Body of pancreas (tissue), 4 donors: Measurements from ENCODE around the gene BRME1. TPM values are rescaled to one million over a fixed set of nuclear protein-coding genes. Genes with fewer than 3 reads are reported as not detected.

Experiments
- ATAC-seq: fragments of 150-250 bp; one replicate; pipeline ENCODE4 v1.9.1; 2016
- DNase-seq, 4 donors: peaks; one replicate each; pipeline ENCODE4 v3.0.0-alpha.2; 2019
- H3K27ac ChIP-seq, 4 donors: fragments of 200-600 bp; sonication (generic); 1 replicate in 3 of 4; 2 replicates in 1 of 4; pipeline versions ENCODE4 v1.5.1 to v1.6.1; 2016 to 2019; ENCODE audit warnings: mild to moderate bottlenecking in 1 of 4, mixed read lengths in 1 of 4, moderate library complexity in 1 of 4
- H3K27me3 ChIP-seq, 2 donors: fragments of 200-600 bp; sonication (generic); one replicate each; pipeline ENCODE4 v1.6.0; 2016; ENCODE audit warnings: mild to moderate bottlenecking in 1 of 2
- H3K36me3 ChIP-seq, 2 donors: fragments of 200-600 bp; sonication (generic); replicated peaks in 1 of 2; 2 replicates each; pipeline ENCODE4 v1.5.1; 2016; ENCODE audit warnings: low read depth in 2 of 2; ENCODE audit not compliant: insufficient read depth in 1 of 2
- H3K4me1 ChIP-seq: fragments of 200-600 bp; sonication (generic); one replicate; pipeline ENCODE4 v1.6.0; 2016
- H3K4me3 ChIP-seq, 2 donors: fragments of 200-600 bp; sonication (generic); 1 replicate in 1 of 2; 2 replicates in 1 of 2; pipeline ENCODE4 v1.5.1; 2016 to 2019
- H3K9me3 ChIP-seq, 3 donors: fragments of 200-600 bp; sonication (generic); 1 replicate in 2 of 3; 2 replicates in 1 of 3; pipeline ENCODE4 v1.5.1; 2016
- CTCF ChIP-seq, 7 experiments: fragments of 450-650 bp in 4 of 7; fragments of 200-600 bp in 3 of 7; sonication (generic) in 3 of 7; IDR thresholded peaks; one replicate each; pipeline ENCODE4 v1.5.1; 2016 to 2019; ENCODE audit warnings: antibody characterized with exemption in 7 of 7
- POLR2A ChIP-seq, 3 donors: fragments of 450-650 bp; IDR thresholded peaks; one replicate each; pipeline ENCODE4 v1.6.1; 2016; ENCODE audit warnings: antibody characterized with exemption in 3 of 3, mild to moderate bottlenecking in 2 of 3
- WGBS, 2 donors: methylation state at CpG; one replicate each; pipeline ENCODE4 v1.1.5; 2017; 5-methylcytosine and 5-hydroxymethylcytosine counted together
- intact Hi-C: fragments of 100-400 bp; cut with DNase I; formaldehyde crosslinking; loops from one replicate; pipeline ENCODE4 v1.15.1; 2023
- total RNA-seq, 2 donors: library from RNA; depleted of rRNA; stranded (reverse); fragments of >200 nt; gene quantifications; one replicate each; pipeline ENCODE4 v1.1.0, GENCODE V29; 2016

The BRME1 gene
- total RNA-seq, 2 donors from 2014 or later, result 3.0 to 4.9 TPM

- H3K36me3 ChIP-seq, result no peaks in the 10 kb centered on the region
- intact Hi-C loops, result loop anchor here (10.0 kb wide), 1 partner anchor 178 kb away; no protein-coding TSS in a partner anchor
- TF ChIP-seq CTCF (IDR thresholded peaks at IDR 0.05) (no peak), POLR2A (IDR thresholded peaks at IDR 0.05) (no peak)
- peaks cover 33% of the 10 kb centered on the region for H3K4me1 ChIP-seq
- ATAC-seq (no peak), DNase-seq (no peak)
- H3K27ac ChIP-seq, result no peak within 1 kb of the TSS
- no peaks in the 10 kb centered on the region for H3K27me3 ChIP-seq
- no peak within 1 kb of the TSS for H3K4me3 ChIP-seq
- H3K9me3 ChIP-seq, result no peaks in the 10 kb centered on the region
- WGBS, 2 donors, result 33 to 38% methylated on average over 3 to 5 of the region's 5 CpGs
Observed at GRCh38 chr19:13876834-13877233, 29.1 kb downstream of the BRME1 start, which contains the start of gene NANOS3. Gene NANOS3 (plus strand): TSS chr19:13877134. CDS start chr19:13877249, 115 bp downstream.

- Histone ChIP-seq H3K27me3 (no peaks in the 10 kb centered on the region), H3K4me1 (peaks cover 27% of the 10 kb centered on the region), H3K4me3 (no peak overlapping the region), H3K36me3 (no peaks in the 10 kb centered on the region), H3K9me3 (no peaks in the 10 kb centered on the region), H3K27ac (no peak overlapping the region)
- WGBS, 2 donors, result 96 to 97% methylated on average over 4 to 5 of the region's 5 CpGs
- intact Hi-C loops, result loop anchor here (10.0 kb wide), 1 partner anchor 179 kb away; no protein-coding TSS in a partner anchor
- ATAC-seq (no peak), DNase-seq (no peak)
- TF ChIP-seq CTCF (IDR thresholded peaks at IDR 0.05) (no peak), POLR2A (IDR thresholded peaks at IDR 0.05) (no peak)
Observed at GRCh38 chr19:13875824-13876223, 30.1 kb downstream of the BRME1 start.

- H3K27me3 ChIP-seq, result no peaks in the 10 kb centered on the region
- peaks cover 12% of the 10 kb centered on the region for H3K4me1 ChIP-seq
- intact Hi-C loops, result loop anchor here (10.0 kb wide), 1 partner anchor 181 kb away; no protein-coding TSS in a partner anchor
- no peak for DNase-seq
- H3K36me3 ChIP-seq, result no peaks in the 10 kb centered on the region
- H3K27ac ChIP-seq, result no peak overlapping the region
- no peaks in the 10 kb centered on the region for H3K9me3 ChIP-seq
- 77% methylated on average over 27 to 29 of the region's 35 CpGs for WGBS, 2 donors
- H3K4me3 ChIP-seq, result no peak overlapping the region
- TF ChIP-seq POLR2A (IDR thresholded peaks at IDR 0.05) (no peak), CTCF (IDR thresholded peaks at IDR 0.05) (no peak)
- ATAC-seq, result no peak
Observed at GRCh38 chr19:13873834-13874515, 31.9 kb downstream of the BRME1 start.

GRCh38 chr19:13872695-13873389 is 33.1 kb downstream of the BRME1 start:
- DNase-seq, result peak in 3 of 4 donors; percentile 28 to 46 (median 36)
- Histone ChIP-seq H3K27me3 (no peaks in the 10 kb centered on the region), H3K4me3 (no peak overlapping the region), H3K4me1 (peaks cover 12% of the 10 kb centered on the region), H3K9me3 (no peaks in the 10 kb centered on the region), H3K36me3 (no peaks in the 10 kb centered on the region), H3K27ac (no peak overlapping the region)
- TF ChIP-seq POLR2A (IDR thresholded peaks at IDR 0.05) (no peak), CTCF (IDR thresholded peaks at IDR 0.05) (peak in 4 of 7 experiments; percentile 10 to 17 (median 10))
- 2 to 3% methylated on average over 16 to 33 of the region's 45 CpGs for WGBS, 2 donors
- intact Hi-C loops, result loop anchor here (10.0 kb wide), 1 partner anchor 182 kb away; no protein-coding TSS in a partner anchor
- peak; percentile 28 for ATAC-seq
